ENCODE results near the gene PLPP7. TPM values are rescaled to one million over a fixed set of nuclear protein-coding genes. Genes with fewer than 3 reads are reported as not detected.
"Not testable (repeated sequence)": the region's sequence is repeated elsewhere in the genome, so short reads cannot be mapped to it uniquely, and the experiment has no call there.

The PLPP7 gene
- total RNA-seq, 1 donor from 2014 or later = 5.4 TPM

- peaks cover 11% of the 10 kb centered on the region for H3K27me3 Mint-ChIP-seq (ENCODE audit: insufficient read depth, low read depth)
- no peak for TF ChIP-seq EZH2phosphoT487 (IDR thresholded peaks at IDR 0.05)
- no peak for TF ChIP-seq EZH2 (IDR thresholded peaks at IDR 0.05)
- no peak for TF ChIP-seq CTCF (IDR thresholded peaks at IDR 0.05)
- DNase-seq (ENCODE audit: low spot score) = no peak
- no peaks in the 10 kb centered on the region for H3K27me3 ChIP-seq
- no peak overlapping the region for H3K4me3 ChIP-seq
- H3K36me3 ChIP-seq = no peaks in the 10 kb centered on the region
- H3K27ac Mint-ChIP-seq = no peak overlapping the region
- peaks cover 7% of the 10 kb centered on the region for H3K4me1 ChIP-seq
- H3K9me3 ChIP-seq (ENCODE audit: low read depth) = no peaks in the 10 kb centered on the region
- H3K36me3 Mint-ChIP-seq = no peaks in the 10 kb centered on the region
- no peak overlapping the region for H3K27ac ChIP-seq
- no peak overlapping the region for H3K4me3 Mint-ChIP-seq
- no peak overlapping the region for H2AFZ ChIP-seq (replicated peaks)
- H4K20me1 ChIP-seq (ENCODE audit: low read depth) = no peaks in the 10 kb centered on the region
- no peaks in the 10 kb centered on the region for H3K9me3 Mint-ChIP-seq
- H3K9ac ChIP-seq = no peak overlapping the region
- H3F3A ChIP-seq (ENCODE audit: low read depth) = peaks cover 2% of the 10 kb centered on the region
- no peaks in the 10 kb centered on the region for H3K79me2 ChIP-seq (ENCODE audit: low read depth)
- no peak overlapping the region for H3K4me2 ChIP-seq
- peaks cover 18% of the 10 kb centered on the region for H3K4me1 Mint-ChIP-seq
These were observed 47.8 kb downstream of the PLPP7 start for GRCh38 chr9:131337131-131337848.

GRCh38 chr9:131339212-131339611 lies 49.7 kb downstream of the PLPP7 start:
- not testable (repeated sequence) for H3K4me2 ChIP-seq; H3K36me3 ChIP-seq; H3K27me3 Mint-ChIP-seq (ENCODE audit: insufficient read depth, low read depth); H4K20me1 ChIP-seq (ENCODE audit: low read depth); H3K27ac Mint-ChIP-seq; H3K4me1 ChIP-seq; DNase-seq (ENCODE audit: low spot score); H3K9ac ChIP-seq; H3K27me3 ChIP-seq; H3K27ac ChIP-seq; H3K4me3 ChIP-seq; H3K79me2 ChIP-seq (ENCODE audit: low read depth); H2AFZ ChIP-seq (replicated peaks); H3K9me3 ChIP-seq (ENCODE audit: low read depth); H3K4me3 Mint-ChIP-seq; H3K36me3 Mint-ChIP-seq; H3K9me3 Mint-ChIP-seq; H3F3A ChIP-seq (ENCODE audit: low read depth)
- H3K4me1 Mint-ChIP-seq = peaks cover 18% of the 10 kb centered on the region

- H3K4me3 Mint-ChIP-seq; H3K36me3 ChIP-seq; H3K27me3 ChIP-seq; H3K27ac Mint-ChIP-seq; H3K4me3 ChIP-seq; H3K9me3 Mint-ChIP-seq; H3F3A ChIP-seq (ENCODE audit: low read depth); H3K36me3 Mint-ChIP-seq; H3K9ac ChIP-seq; H4K20me1 ChIP-seq (ENCODE audit: low read depth); H3K4me1 Mint-ChIP-seq; H3K9me3 ChIP-seq (ENCODE audit: low read depth); H3K4me2 ChIP-seq; DNase-seq (ENCODE audit: low spot score); H2AFZ ChIP-seq (replicated peaks); H3K4me1 ChIP-seq; H3K27ac ChIP-seq; H3K79me2 ChIP-seq (ENCODE audit: low read depth): not testable (repeated sequence)
- peaks cover 10% of the 10 kb centered on the region for H3K27me3 Mint-ChIP-seq (ENCODE audit: insufficient read depth, low read depth)
These were observed 55.5 kb downstream of the PLPP7 start for GRCh38 chr9:131344931-131345535.

GRCh38 chr9:131346559-131346958 lies 57.0 kb downstream of the PLPP7 start:
- no peak overlapping the region for H2AFZ ChIP-seq (replicated peaks)
- peaks cover 3% of the 10 kb centered on the region for H3K9me3 Mint-ChIP-seq

More at GRCh38 chr9:131346559-131346958, 57.0 kb downstream of the PLPP7 start:
- H3K4me1 ChIP-seq = peaks cover 4% of the 10 kb centered on the region
- no peak overlapping the region for H3K4me2 ChIP-seq
- H3K79me2 ChIP-seq (ENCODE audit: low read depth) = no peaks in the 10 kb centered on the region
- peaks cover 5% of the 10 kb centered on the region for H3F3A ChIP-seq (ENCODE audit: low read depth)
- Mint-ChIP-seq H3K4me3 (peak overlapping the region; percentile 6), H3K27ac (no peak overlapping the region), H3K36me3 (no peaks in the 10 kb centered on the region), H3K27me3 (ENCODE audit: insufficient read depth, low read depth) (peaks cover 8% of the 10 kb centered on the region), H3K4me1 (peaks cover 9% of the 10 kb centered on the region)
- H3K4me3 ChIP-seq = no peak overlapping the region
- DNase-seq (ENCODE audit: low spot score) = no peak
- H3K36me3 ChIP-seq = no peaks in the 10 kb centered on the region
- no peak overlapping the region for H3K27ac ChIP-seq
- no peak for TF ChIP-seq EZH2 (IDR thresholded peaks at IDR 0.05)
- H3K27me3 ChIP-seq = no peaks in the 10 kb centered on the region
- H4K20me1 ChIP-seq (ENCODE audit: low read depth) = no peaks in the 10 kb centered on the region
- H3K9me3 ChIP-seq (ENCODE audit: low read depth) = no peaks in the 10 kb centered on the region
- no peak overlapping the region for H3K9ac ChIP-seq

All from neural progenitor cell (in vitro differentiated cells).